SJSA1 (cell line): ENCODE measurements around the gene ATE1. TPM values are rescaled to one million over a fixed set of nuclear protein-coding genes. Genes with fewer than 3 reads are reported as not detected.

Experiments used
- DNase-seq, 2 experiments: peaks; one replicate each; pipeline ENCODE4 v3.0.0-alpha.2; 2015 to 2020; ENCODE audit warnings: low spot score in 2 of 2, low read depth in 1 of 2
- H3K27ac ChIP-seq: fragments of 250-450 bp; sonication (Bioruptor Pico); 2 replicates; pipeline ENCODE4 v1.5.1; 2020; ENCODE audit warnings: mild to moderate bottlenecking, moderate library complexity
- H3K27me3 ChIP-seq: fragments of 250-450 bp; sonication (Bioruptor Pico); replicated peaks from 2 replicates; pipeline ENCODE4 v1.5.1; 2020; ENCODE audit warnings: mild to moderate bottlenecking, moderate library complexity
- H3K36me3 ChIP-seq: fragments of 250-450 bp; sonication (Bioruptor Pico); 2 replicates; pipeline ENCODE4 v1.5.1; 2020; ENCODE audit warnings: mild to moderate bottlenecking
- H3K4me1 ChIP-seq: fragments of 250-450 bp; sonication (Bioruptor Pico); replicated peaks from 2 replicates; pipeline ENCODE4 v1.6.1; 2021; ENCODE audit warnings: mild to moderate bottlenecking
- H3K4me3 ChIP-seq: fragments of 250-450 bp; sonication (Bioruptor Pico); 2 replicates; pipeline ENCODE4 v1.5.1; 2020; ENCODE audit warnings: mild to moderate bottlenecking
- H3K9me3 ChIP-seq: fragments of 250-450 bp; sonication (Bioruptor Pico); replicated peaks from 2 replicates; pipeline ENCODE4 v1.5.1; 2020; ENCODE audit warnings: mild to moderate bottlenecking
- total RNA-seq: library from RNA; depleted of rRNA; stranded (reverse); fragments of >200 nt; shearing (Covaris generic); gene quantifications from 2 replicates; pipeline ENCODE4 v1.2.3, GENCODE V29; 2014

The ATE1 gene
- total RNA-seq, 1 experiment from 2014 or later = 18.8 TPM

- Histone ChIP-seq H3K27ac (no peak overlapping the region), H3K9me3 (no peaks in the 10 kb centered on the region), H3K4me3 (no peak overlapping the region), H3K36me3 (no peaks in the 10 kb centered on the region), H3K4me1 (no peaks in the 10 kb centered on the region), H3K27me3 (no peaks in the 10 kb centered on the region)
- no peak for DNase-seq
Measured at GRCh38 chr10:121845044-121845784, 82.6 kb downstream of the ATE1 start.

- Histone ChIP-seq H3K27me3 (no peaks in the 10 kb centered on the region), H3K4me1 (no peaks in the 10 kb centered on the region), H3K27ac (no peak overlapping the region), H3K4me3 (no peak overlapping the region), H3K9me3 (no peaks in the 10 kb centered on the region), H3K36me3 (no peaks in the 10 kb centered on the region)
- no peak for DNase-seq
Measured at GRCh38 chr10:121844537-121844936, 83.3 kb downstream of the ATE1 start.

- Histone ChIP-seq H3K36me3 (no peaks in the 10 kb centered on the region), H3K27ac (no peak overlapping the region), H3K9me3 (no peaks in the 10 kb centered on the region), H3K4me1 (no peaks in the 10 kb centered on the region), H3K27me3 (no peaks in the 10 kb centered on the region), H3K4me3 (no peak overlapping the region)
- DNase-seq = no peak
Measured at GRCh38 chr10:121843379-121843778, 84.5 kb downstream of the ATE1 start.

GRCh38 chr10:121841862-121842261, 86.0 kb downstream of the ATE1 start:
- Histone ChIP-seq H3K9me3 (no peaks in the 10 kb centered on the region), H3K4me3 (no peak overlapping the region), H3K4me1 (no peaks in the 10 kb centered on the region), H3K27ac (no peak overlapping the region), H3K27me3 (no peaks in the 10 kb centered on the region), H3K36me3 (no peaks in the 10 kb centered on the region)
- DNase-seq = no peak

- no peak for DNase-seq
- H3K4me3 ChIP-seq = no peak overlapping the region
- H3K36me3 ChIP-seq = no peaks in the 10 kb centered on the region
- H3K9me3 ChIP-seq = no peaks in the 10 kb centered on the region
- no peaks in the 10 kb centered on the region for H3K4me1 ChIP-seq
- no peak overlapping the region for H3K27ac ChIP-seq
- H3K27me3 ChIP-seq = no peaks in the 10 kb centered on the region
Measured at GRCh38 chr10:121838931-121839330, 88.9 kb downstream of the ATE1 start.

GRCh38 chr10:121838149-121838548, 89.7 kb downstream of the ATE1 start:
- Histone ChIP-seq H3K4me1 (no peaks in the 10 kb centered on the region), H3K36me3 (no peaks in the 10 kb centered on the region), H3K4me3 (no peak overlapping the region), H3K9me3 (no peaks in the 10 kb centered on the region), H3K27me3 (no peaks in the 10 kb centered on the region), H3K27ac (no peak overlapping the region)
- no peak for DNase-seq

- Histone ChIP-seq H3K4me3 (no peak overlapping the region), H3K27ac (no peak overlapping the region), H3K36me3 (no peaks in the 10 kb centered on the region), H3K4me1 (no peaks in the 10 kb centered on the region), H3K27me3 (no peaks in the 10 kb centered on the region), H3K9me3 (no peaks in the 10 kb centered on the region)
- no peak for DNase-seq
Measured at GRCh38 chr10:121836171-121836570, 91.7 kb downstream of the ATE1 start.

GRCh38 chr10:121835376-121835775, 92.5 kb downstream of the ATE1 start:
- H3K27me3 ChIP-seq = no peaks in the 10 kb centered on the region
- no peaks in the 10 kb centered on the region for H3K4me1 ChIP-seq
- no peaks in the 10 kb centered on the region for H3K9me3 ChIP-seq
- H3K36me3 ChIP-seq = no peaks in the 10 kb centered on the region
- H3K4me3 ChIP-seq = no peak overlapping the region
- no peak overlapping the region for H3K27ac ChIP-seq
- DNase-seq = no peak

GRCh38 chr10:121834757-121835156, 93.1 kb downstream of the ATE1 start:
- H3K9me3 ChIP-seq = no peaks in the 10 kb centered on the region
- H3K27ac ChIP-seq = no peak overlapping the region
- H3K36me3 ChIP-seq = no peaks in the 10 kb centered on the region
- no peaks in the 10 kb centered on the region for H3K4me1 ChIP-seq
- H3K4me3 ChIP-seq = no peak overlapping the region
- H3K27me3 ChIP-seq = no peaks in the 10 kb centered on the region
- DNase-seq = no peak

GRCh38 chr10:121833387-121833786, 94.4 kb downstream of the ATE1 start:
- Histone ChIP-seq H3K4me1 (no peaks in the 10 kb centered on the region), H3K9me3 (no peaks in the 10 kb centered on the region), H3K4me3 (no peak overlapping the region), H3K36me3 (no peaks in the 10 kb centered on the region), H3K27ac (no peak overlapping the region), H3K27me3 (no peaks in the 10 kb centered on the region)
- DNase-seq = no peak

GRCh38 chr10:121832647-121833046, 95.2 kb downstream of the ATE1 start:
- Histone ChIP-seq H3K27me3 (no peaks in the 10 kb centered on the region), H3K27ac (no peak overlapping the region), H3K4me1 (no peaks in the 10 kb centered on the region), H3K36me3 (no peaks in the 10 kb centered on the region; the same call in 1 of the 2 replicates), H3K9me3 (no peaks in the 10 kb centered on the region), H3K4me3 (no peak overlapping the region)
- no peak for DNase-seq

- no peaks in the 10 kb centered on the region for H3K27me3 ChIP-seq
- DNase-seq = no peak
- no peak overlapping the region for H3K4me3 ChIP-seq
- H3K27ac ChIP-seq = no peak overlapping the region
- H3K36me3 ChIP-seq = no peaks in the 10 kb centered on the region; the same call in 1 of the 2 replicates
- no peaks in the 10 kb centered on the region for H3K4me1 ChIP-seq
- no peaks in the 10 kb centered on the region for H3K9me3 ChIP-seq
Measured at GRCh38 chr10:121831777-121832176, 96.1 kb downstream of the ATE1 start.

- no peaks in the 10 kb centered on the region for H3K9me3 ChIP-seq
- no peak overlapping the region for H3K4me3 ChIP-seq
- no peak overlapping the region for H3K27ac ChIP-seq
- H3K4me1 ChIP-seq = no peaks in the 10 kb centered on the region
- no peaks in the 10 kb centered on the region; the same call in 1 of the 2 replicates for H3K36me3 ChIP-seq
- H3K27me3 ChIP-seq = no peaks in the 10 kb centered on the region
- DNase-seq = no peak
Measured at GRCh38 chr10:121831237-121831636, 96.6 kb downstream of the ATE1 start.

- no peaks in the 10 kb centered on the region for H3K27me3 ChIP-seq
- DNase-seq = no peak
- H3K27ac ChIP-seq = no peak overlapping the region
- H3K36me3 ChIP-seq = no peaks in the 10 kb centered on the region; the same call in 1 of the 2 replicates
- no peak overlapping the region for H3K4me3 ChIP-seq
- no peaks in the 10 kb centered on the region for H3K4me1 ChIP-seq
- H3K9me3 ChIP-seq = no peaks in the 10 kb centered on the region
Measured at GRCh38 chr10:121830101-121830500, 97.7 kb downstream of the ATE1 start.

GRCh38 chr10:121828045-121828444, 99.8 kb downstream of the ATE1 start:
- no peaks in the 10 kb centered on the region; the same call in 1 of the 2 replicates for H3K36me3 ChIP-seq

More at GRCh38 chr10:121828045-121828444, 99.8 kb downstream of the ATE1 start:
- H3K4me3 ChIP-seq = no peak overlapping the region
- no peaks in the 10 kb centered on the region for H3K9me3 ChIP-seq
- H3K27ac ChIP-seq = no peak overlapping the region
- DNase-seq = no peak
- no peaks in the 10 kb centered on the region for H3K4me1 ChIP-seq
- no peaks in the 10 kb centered on the region for H3K27me3 ChIP-seq
